Panc1 (cell line): ENCODE results near the gene TFDP2. TPM values are rescaled to one million over a fixed set of nuclear protein-coding genes. Genes with fewer than 3 reads are reported as not detected.

ENCODE experiments used
- ATAC-seq: fragments of 200-7000 bp; cut with Tn5 transposase; 2 replicates; pipeline ENCODE4 v1.9.1; 2020; ENCODE audit warnings: mild to moderate bottlenecking, moderate library complexity
- BruUV-seq: library from RNA; stranded (reverse); fragments of 400-500 nt; replicated peaks from 2 replicates; lab custom pipeline; 2021; lab: Mats Ljungman, UMichigan
- CTCF ChIA-PET: fragments of 300-600 bp; sonication (Branson Sonifier 250); formaldehyde crosslinking; loops from one replicate; lab custom pipeline; 2022; ENCODE audit warnings: antibody characterized with exemption; lab: Charles Lee
- POLR2A ChIA-PET: fragments of 300-600 bp; sonication (Branson Sonifier 250); formaldehyde crosslinking; loops from one replicate; lab custom pipeline; 2022; ENCODE audit warnings: antibody characterized with exemption; lab: Charles Lee
- DNase-seq: peaks from one replicate; pipeline ENCODE4 v3.0.0-alpha.2; 2010; ENCODE audit warnings: low read depth, low spot score
- H3K27ac ChIP-seq: 2 replicates; pipeline ENCODE4 v1.5.1; 2011; ENCODE audit warnings: mild to moderate bottlenecking, low read length, inconsistent platforms
- H3K27me3 ChIP-seq: fragments of 200-500 bp; sonication (Bioruptor generic); 2 replicates; pipeline ENCODE4 v1.6.0; 2014; ENCODE audit warnings: low read length, inconsistent platforms; ENCODE audit not compliant: control insufficient read depth, insufficient read depth
- H3K36me3 ChIP-seq: fragments of 200-500 bp; sonication (Bioruptor generic); 2 replicates; pipeline ENCODE4 v1.5.1; 2014; ENCODE audit warnings: inconsistent platforms, mild to moderate bottlenecking, low read length, moderate library complexity; ENCODE audit not compliant: control insufficient read depth, insufficient read depth
- H3K4me1 ChIP-seq: 2 replicates; pipeline ENCODE4 v1.5.1; 2011; ENCODE audit warnings: inconsistent platforms, mild to moderate bottlenecking, low read length, moderate library complexity; ENCODE audit not compliant: control insufficient read depth, insufficient read depth
- H3K4me3 ChIP-seq, 2 experiments: 2 replicates each; pipeline ENCODE4 v1.5.1; 2011 to 2012; ENCODE audit warnings: low read depth in 2 of 2, low read length in 2 of 2, mild to moderate bottlenecking in 2 of 2, inconsistent platforms in 1 of 2, moderate library complexity in 1 of 2
- H3K9me3 ChIP-seq: fragments of 200-500 bp; sonication (Bioruptor generic); 2 replicates; pipeline ENCODE4 v1.5.1; 2014; ENCODE audit warnings: low read depth, mild to moderate bottlenecking, inconsistent platforms, low read length, moderate library complexity; ENCODE audit not compliant: control insufficient read depth, insufficient read depth
- POLR2AphosphoS5 ChIP-seq: IDR thresholded peaks from 2 replicates; pipeline ENCODE4 v1.6.1; 2012; ENCODE audit warnings: mild to moderate bottlenecking, low read depth, low read length, moderate library complexity
- SIN3A ChIP-seq: IDR thresholded peaks from 2 replicates; pipeline ENCODE4 v1.6.1; 2012; ENCODE audit warnings: low read depth, mild to moderate bottlenecking, low read length, moderate library complexity, borderline replicate concordance; ENCODE audit not compliant: insufficient read depth
- TCF7L2 ChIP-seq: IDR thresholded peaks from 2 replicates; pipeline ENCODE4 v1.6.1; 2011; ENCODE audit warnings: mild to moderate bottlenecking, low read depth, low read length, inconsistent platforms
- in situ Hi-C: cut with HindIII; loops from 2 replicates; pipeline ENCODE4 v1.10.0; 2016; ENCODE audit warnings: low sequenced_read_pairs, low pct_unique_long_range_greater_than_20kb
- intact Hi-C: fragments of 100-400 bp; cut with micrococcal nuclease; formaldehyde crosslinking; loops from one replicate; pipeline ENCODE4 v1.10.0; 2022; ENCODE audit not compliant: unreplicated experiment
- total RNA-seq: library from RNA; stranded (reverse); gene quantifications from one replicate; pipeline ENCODE4 v1.2.1, GENCODE V29; 2021; ENCODE audit not compliant: unreplicated experiment
- TF ChIP-seq, protein P1 (sequence below): fragments of 450-650 bp; IDR thresholded peaks from 2 replicates; pipeline ENCODE4 v1.5.1; 2017; ENCODE audit warnings: mild to moderate bottlenecking
- TF ChIP-seq, protein P2 (sequence below), 2 experiments: IDR thresholded peaks; 2 replicates each; pipeline ENCODE4 v1.6.1; 2011 to 2012; ENCODE audit warnings: low read depth in 2 of 2, control low read depth in 1 of 2, low read length in 1 of 2, mild to moderate bottlenecking in 1 of 2, moderate library complexity in 1 of 2; ENCODE audit not compliant: insufficient read depth in 1 of 2

Gene TFDP2
- total RNA-seq, 1 experiment from 2014 or later = 66.3 TPM

DNA sequence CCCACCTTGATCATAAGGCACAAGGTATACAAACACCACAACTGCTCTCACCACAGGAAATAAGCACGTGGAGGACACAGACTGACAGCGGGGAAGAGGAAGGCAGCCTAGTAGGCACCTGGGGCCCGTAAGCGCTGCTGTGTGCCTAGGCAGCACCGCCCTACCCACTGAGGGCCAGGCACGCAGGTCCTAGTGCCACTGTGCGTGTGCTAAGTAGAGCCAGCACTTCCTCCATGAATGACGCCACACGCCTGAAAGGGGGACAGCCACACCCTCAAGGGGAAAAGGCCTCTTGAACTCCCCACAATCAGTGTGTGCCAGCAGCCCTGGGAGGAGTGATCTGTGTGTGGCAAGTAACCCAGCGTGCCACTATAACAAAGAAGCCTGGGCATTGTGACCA is 199.9 kb downstream of the TFDP2 start:
- Histone ChIP-seq H3K4me1 (peaks cover 8% of the 10 kb centered on the region), H3K36me3 (no peaks in the 10 kb centered on the region), H3K27ac (no peak overlapping the region), H3K4me3 (no peak overlapping the region), H3K9me3 (no peaks in the 10 kb centered on the region), H3K27me3 (no peaks in the 10 kb centered on the region)
- no peak for TF ChIP-seq POLR2AphosphoS5
- TF ChIP-seq, protein P1, sequence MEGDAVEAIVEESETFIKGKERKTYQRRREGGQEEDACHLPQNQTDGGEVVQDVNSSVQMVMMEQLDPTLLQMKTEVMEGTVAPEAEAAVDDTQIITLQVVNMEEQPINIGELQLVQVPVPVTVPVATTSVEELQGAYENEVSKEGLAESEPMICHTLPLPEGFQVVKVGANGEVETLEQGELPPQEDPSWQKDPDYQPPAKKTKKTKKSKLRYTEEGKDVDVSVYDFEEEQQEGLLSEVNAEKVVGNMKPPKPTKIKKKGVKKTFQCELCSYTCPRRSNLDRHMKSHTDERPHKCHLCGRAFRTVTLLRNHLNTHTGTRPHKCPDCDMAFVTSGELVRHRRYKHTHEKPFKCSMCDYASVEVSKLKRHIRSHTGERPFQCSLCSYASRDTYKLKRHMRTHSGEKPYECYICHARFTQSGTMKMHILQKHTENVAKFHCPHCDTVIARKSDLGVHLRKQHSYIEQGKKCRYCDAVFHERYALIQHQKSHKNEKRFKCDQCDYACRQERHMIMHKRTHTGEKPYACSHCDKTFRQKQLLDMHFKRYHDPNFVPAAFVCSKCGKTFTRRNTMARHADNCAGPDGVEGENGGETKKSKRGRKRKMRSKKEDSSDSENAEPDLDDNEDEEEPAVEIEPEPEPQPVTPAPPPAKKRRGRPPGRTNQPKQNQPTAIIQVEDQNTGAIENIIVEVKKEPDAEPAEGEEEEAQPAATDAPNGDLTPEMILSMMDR = no peak
- TF ChIP-seq, protein P2, sequence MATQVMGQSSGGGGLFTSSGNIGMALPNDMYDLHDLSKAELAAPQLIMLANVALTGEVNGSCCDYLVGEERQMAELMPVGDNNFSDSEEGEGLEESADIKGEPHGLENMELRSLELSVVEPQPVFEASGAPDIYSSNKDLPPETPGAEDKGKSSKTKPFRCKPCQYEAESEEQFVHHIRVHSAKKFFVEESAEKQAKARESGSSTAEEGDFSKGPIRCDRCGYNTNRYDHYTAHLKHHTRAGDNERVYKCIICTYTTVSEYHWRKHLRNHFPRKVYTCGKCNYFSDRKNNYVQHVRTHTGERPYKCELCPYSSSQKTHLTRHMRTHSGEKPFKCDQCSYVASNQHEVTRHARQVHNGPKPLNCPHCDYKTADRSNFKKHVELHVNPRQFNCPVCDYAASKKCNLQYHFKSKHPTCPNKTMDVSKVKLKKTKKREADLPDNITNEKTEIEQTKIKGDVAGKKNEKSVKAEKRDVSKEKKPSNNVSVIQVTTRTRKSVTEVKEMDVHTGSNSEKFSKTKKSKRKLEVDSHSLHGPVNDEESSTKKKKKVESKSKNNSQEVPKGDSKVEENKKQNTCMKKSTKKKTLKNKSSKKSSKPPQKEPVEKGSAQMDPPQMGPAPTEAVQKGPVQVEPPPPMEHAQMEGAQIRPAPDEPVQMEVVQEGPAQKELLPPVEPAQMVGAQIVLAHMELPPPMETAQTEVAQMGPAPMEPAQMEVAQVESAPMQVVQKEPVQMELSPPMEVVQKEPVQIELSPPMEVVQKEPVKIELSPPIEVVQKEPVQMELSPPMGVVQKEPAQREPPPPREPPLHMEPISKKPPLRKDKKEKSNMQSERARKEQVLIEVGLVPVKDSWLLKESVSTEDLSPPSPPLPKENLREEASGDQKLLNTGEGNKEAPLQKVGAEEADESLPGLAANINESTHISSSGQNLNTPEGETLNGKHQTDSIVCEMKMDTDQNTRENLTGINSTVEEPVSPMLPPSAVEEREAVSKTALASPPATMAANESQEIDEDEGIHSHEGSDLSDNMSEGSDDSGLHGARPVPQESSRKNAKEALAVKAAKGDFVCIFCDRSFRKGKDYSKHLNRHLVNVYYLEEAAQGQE (IDR thresholded peaks at IDR 0.05; ENCODE audit: insufficient read depth in 1 of 2, low read depth in 2 of 2, low read length in 1 of 2) = no peak
- TF ChIP-seq TCF7L2 = no peak
- TF ChIP-seq SIN3A = no peak
- intact Hi-C loops = no loop called here
- POLR2A ChIA-PET = no interaction called here
- CTCF ChIA-PET = interaction anchor here (0.6 kb wide), 1 partner anchor 331 kb away, joined by 4 read pairs; no protein-coding TSS in a partner anchor
- ATAC-seq (no peak), DNase-seq (no peak)
- no TSS peak for BruUV-seq
- in situ Hi-C loops = no loop called here

DNA sequence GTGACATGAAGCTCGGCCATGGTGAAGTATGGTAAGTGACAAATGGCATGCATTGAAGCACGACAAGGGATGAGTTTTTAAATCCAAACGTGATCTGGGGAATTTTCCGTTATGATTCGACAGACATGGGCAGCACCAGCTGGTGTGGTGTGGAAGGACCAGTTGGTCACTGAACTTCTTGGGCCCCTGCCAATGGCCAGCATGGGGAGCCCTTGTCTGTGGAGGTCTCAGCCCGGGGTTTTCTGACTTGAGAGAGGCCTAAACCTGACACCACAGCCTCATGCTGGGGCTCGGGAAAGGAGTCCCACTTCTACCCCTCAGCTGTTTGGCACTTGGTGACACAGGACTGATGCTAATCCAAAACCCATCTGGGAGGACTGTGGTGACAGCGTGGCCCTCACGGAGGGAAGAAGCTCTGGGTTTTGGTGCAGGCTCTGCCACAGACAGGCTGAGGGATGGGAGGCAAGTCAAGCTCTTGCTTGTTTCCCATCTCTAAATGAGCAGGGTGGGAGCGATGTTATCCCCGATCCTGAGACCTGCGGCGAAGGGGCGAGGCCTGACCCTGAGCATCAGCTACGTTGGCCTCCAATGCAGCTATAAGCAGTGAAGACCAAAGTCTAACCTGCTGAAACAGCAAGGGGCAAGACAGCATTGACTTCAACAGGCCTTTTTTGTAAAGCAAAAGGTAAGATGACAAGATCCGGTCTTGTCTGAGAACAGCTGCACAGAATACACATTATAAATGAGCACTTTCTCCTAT is 203.4 kb downstream of the TFDP2 start:
- Histone ChIP-seq H3K27ac (no peak overlapping the region), H3K4me3 (no peak overlapping the region), H3K27me3 (no peaks in the 10 kb centered on the region), H3K4me1 (peaks cover 12% of the 10 kb centered on the region), H3K36me3 (no peaks in the 10 kb centered on the region), H3K9me3 (no peaks in the 10 kb centered on the region)
- DNase-seq (no peak), ATAC-seq (peak; percentile 15; the same call in 1 of the 2 replicates)
- ChIA-PET POLR2A (interaction anchor here (0.5 kb wide), 1 partner anchor 232 kb away, joined by 9 read pairs; no protein-coding TSS in a partner anchor), CTCF (no interaction called here)
- TF ChIP-seq SIN3A (no peak), TCF7L2 (no peak), POLR2AphosphoS5 (no peak)
- TF ChIP-seq, protein P1 = no peak
- TF ChIP-seq, protein P2 (IDR thresholded peaks at IDR 0.05; ENCODE audit: insufficient read depth in 1 of 2, low read depth in 2 of 2, low read length in 1 of 2) = no peak
- BruUV-seq = no TSS peak
- intact Hi-C loops = no loop called here
- in situ Hi-C loops = no loop called here
